Endothelial cell of umbilical vein (primary cell): ENCODE results near the gene MOK.

Source experiments
- CTCF ChIP-seq, 2 donors: IDR thresholded peaks; 1 replicate in 1 of 2; 2 replicates in 1 of 2; pipeline ENCODE4 v1.5.1; 2011; ENCODE audit warnings: low read length in 2 of 2, mild to moderate bottlenecking in 2 of 2, moderate library complexity in 2 of 2, control low read depth in 1 of 2, inconsistent platforms in 1 of 2, low read depth in 1 of 2; ENCODE audit not compliant: insufficient read depth in 1 of 2; ENCODE audit errors: extremely low read depth in 1 of 2
- EZH2 ChIP-seq: IDR thresholded peaks from 2 replicates; pipeline ENCODE4 v1.6.1; 2012; ENCODE audit warnings: borderline replicate concordance, low read depth, mild to moderate bottlenecking, moderate library complexity, low read length, inconsistent platforms; ENCODE audit not compliant: severe bottlenecking
- FOS ChIP-seq: IDR thresholded peaks from 2 replicates; pipeline ENCODE4 v1.6.1; 2011; ENCODE audit warnings: mild to moderate bottlenecking, low read length, moderate library complexity, borderline replicate concordance; ENCODE audit not compliant: insufficient read depth
- GATA2 ChIP-seq: IDR thresholded peaks from 2 replicates; pipeline ENCODE4 v1.7.0; 2011; ENCODE audit warnings: low read depth, mild to moderate bottlenecking, moderate library complexity, mixed read lengths, low read length; ENCODE audit not compliant: insufficient read length, insufficient read depth
- JUN ChIP-seq: IDR thresholded peaks from 2 replicates; pipeline ENCODE4 v1.6.1; 2011; ENCODE audit warnings: borderline replicate concordance, low read depth; ENCODE audit not compliant: insufficient read length, insufficient read depth
- MAX ChIP-seq: IDR thresholded peaks from 2 replicates; pipeline ENCODE4 v1.6.1; 2011; ENCODE audit not compliant: insufficient read depth, insufficient read length
- MYC ChIP-seq: IDR thresholded peaks from one replicate; pipeline ENCODE4 v1.6.1; 2011; ENCODE audit warnings: mild to moderate bottlenecking, low read depth, low read length
- POLR2A ChIP-seq: IDR thresholded peaks from 2 replicates; pipeline ENCODE4 v1.6.1; 2012; ENCODE audit warnings: low read depth, mild to moderate bottlenecking, control low read depth, low read length
- POLR2AphosphoS5 ChIP-seq: IDR thresholded peaks from 2 replicates; pipeline ENCODE4 v1.6.1; 2012; ENCODE audit warnings: low read depth, mild to moderate bottlenecking, control low read depth, low read length, moderate library complexity; ENCODE audit not compliant: insufficient read depth

GRCh38 chr14:102203382-102203781 is 101.6 kb downstream of the MOK start:
- TF ChIP-seq CTCF (IDR thresholded peaks at IDR 0.05; ENCODE audit: extremely low read depth in 1 of 2, insufficient read depth in 1 of 2, low read depth in 1 of 2, low read length in 2 of 2) (no peak), EZH2 (no peak), POLR2AphosphoS5 (no peak), GATA2 (no peak), POLR2A (no peak), JUN (no peak), MYC (no peak), MAX (no peak), FOS (no peak)
